Vagina (tissue), 2 donors: ENCODE data around the gene IL16. TPM values are rescaled to one million over a fixed set of nuclear protein-coding genes. Genes with fewer than 3 reads are reported as not detected.

Experiments
- DNase-seq, 2 donors: peaks; one replicate each; pipeline ENCODE4 v3.0.0-alpha.2; 2017; ENCODE audit errors: extremely low spot score in 2 of 2
- H3K27ac ChIP-seq: fragments of 200-600 bp; sonication (generic); one replicate; pipeline ENCODE4 v1.5.1; 2019
- H3K27me3 ChIP-seq: fragments of 200-600 bp; sonication (generic); one replicate; pipeline ENCODE4 v1.5.1; 2019
- H3K36me3 ChIP-seq, 2 donors: fragments of 200-600 bp; sonication (generic); one replicate each; pipeline ENCODE4 v1.5.1; 2017 to 2019
- H3K4me1 ChIP-seq: fragments of 200-600 bp; sonication (generic); one replicate; pipeline ENCODE4 v1.5.1; 2019
- H3K4me3 ChIP-seq, 2 donors: fragments of 200-600 bp; sonication (generic); 1 replicate in 1 of 2; 2 replicates in 1 of 2; pipeline ENCODE4 v1.5.1; 2016 to 2019
- H3K9me3 ChIP-seq: fragments of 200-600 bp; sonication (generic); one replicate; pipeline ENCODE4 v1.5.1; 2019
- CTCF ChIP-seq, 3 experiments: fragments of 450-650 bp in 2 of 3; fragments of 200-600 bp in 1 of 3; sonication (generic) in 1 of 3; IDR thresholded peaks; one replicate each; pipeline ENCODE4 v1.5.1; 2017 to 2019; ENCODE audit warnings: antibody characterized with exemption in 3 of 3, mild to moderate bottlenecking in 2 of 3, moderate library complexity in 2 of 3
- POLR2A ChIP-seq, 2 donors: fragments of 450-650 bp; IDR thresholded peaks; one replicate each; pipeline ENCODE4 v1.6.1; 2017; ENCODE audit warnings: antibody characterized with exemption in 2 of 2, mild to moderate bottlenecking in 2 of 2, moderate library complexity in 2 of 2
- POLR2AphosphoS5 ChIP-seq, 2 donors: sonication (generic); formaldehyde crosslinking; IDR thresholded peaks; one replicate each; pipeline ENCODE4 v1.9.0; 2017; ENCODE audit warnings: antibody characterized with exemption in 2 of 2, mild to moderate bottlenecking in 2 of 2, low read depth in 1 of 2; ENCODE audit not compliant: insufficient read depth in 1 of 2
- intact Hi-C: fragments of 100-400 bp; cut with DNase I; formaldehyde crosslinking; loops from one replicate; pipeline ENCODE4 v1.15.1; 2023
- total RNA-seq: library from RNA; depleted of rRNA; stranded (reverse); fragments of >200 nt; gene quantifications from one replicate; pipeline ENCODE4 v1.2.3, GENCODE V29; 2016

Gene IL16
- total RNA-seq, 1 donor from 2014 or later = 19.9 TPM

GRCh38 chr15:81357180-81357686, 160.6 kb downstream of the IL16 start:
- intact Hi-C loops = no loop called here
- Histone ChIP-seq H3K36me3 (no peaks in the 10 kb centered on the region), H3K27ac (no peak overlapping the region), H3K27me3 (no peaks in the 10 kb centered on the region), H3K4me1 (no peaks in the 10 kb centered on the region), H3K4me3 (no peak overlapping the region), H3K9me3 (no peaks in the 10 kb centered on the region)
- DNase-seq = peak in 1 of 2 donors; percentile 64
- TF ChIP-seq CTCF (IDR thresholded peaks at IDR 0.05) = no peak
- no peak for TF ChIP-seq POLR2A (IDR thresholded peaks at IDR 0.05)
- TF ChIP-seq POLR2AphosphoS5 (IDR thresholded peaks at IDR 0.05; ENCODE audit: insufficient read depth in 1 of 2, low read depth in 1 of 2) = no peak

GRCh38 chr15:81358248-81358647, 161.6 kb downstream of the IL16 start:
- no peaks in the 10 kb centered on the region for H3K4me1 ChIP-seq
- no peak for TF ChIP-seq POLR2AphosphoS5 (IDR thresholded peaks at IDR 0.05; ENCODE audit: insufficient read depth in 1 of 2, low read depth in 1 of 2)
- TF ChIP-seq POLR2A (IDR thresholded peaks at IDR 0.05) = no peak
- H3K4me3 ChIP-seq = no peak overlapping the region
- no peak overlapping the region for H3K27ac ChIP-seq
- DNase-seq = peak in 1 of 2 donors; percentile 52
- no peaks in the 10 kb centered on the region for H3K27me3 ChIP-seq
- intact Hi-C loops = no loop called here
- H3K36me3 ChIP-seq = no peaks in the 10 kb centered on the region
- H3K9me3 ChIP-seq = no peaks in the 10 kb centered on the region

- intact Hi-C loops = no loop called here
- no peaks in the 10 kb centered on the region for H3K27me3 ChIP-seq
- no peak overlapping the region for H3K27ac ChIP-seq
- no peak for DNase-seq
- H3K9me3 ChIP-seq = no peaks in the 10 kb centered on the region
- TF ChIP-seq CTCF (IDR thresholded peaks at IDR 0.05) = no peak
- no peak for TF ChIP-seq POLR2A (IDR thresholded peaks at IDR 0.05)
- TF ChIP-seq POLR2AphosphoS5 (IDR thresholded peaks at IDR 0.05; ENCODE audit: insufficient read depth in 1 of 2, low read depth in 1 of 2) = no peak
- no peaks in the 10 kb centered on the region for H3K4me1 ChIP-seq
- no peaks in the 10 kb centered on the region for H3K36me3 ChIP-seq
- H3K4me3 ChIP-seq = no peak overlapping the region
These were observed 163.8 kb downstream of the IL16 start for GRCh38 chr15:81360491-81360890.

- intact Hi-C loops = no loop called here
- Histone ChIP-seq H3K4me1 (no peaks in the 10 kb centered on the region), H3K27ac (no peak overlapping the region), H3K27me3 (no peaks in the 10 kb centered on the region), H3K4me3 (no peak overlapping the region), H3K36me3 (no peaks in the 10 kb centered on the region), H3K9me3 (no peaks in the 10 kb centered on the region)
- no peak for TF ChIP-seq CTCF (IDR thresholded peaks at IDR 0.05)
- no peak for TF ChIP-seq POLR2AphosphoS5 (IDR thresholded peaks at IDR 0.05; ENCODE audit: insufficient read depth in 1 of 2, low read depth in 1 of 2)
- TF ChIP-seq POLR2A (IDR thresholded peaks at IDR 0.05) = no peak
- DNase-seq = peak in 1 of 2 donors; percentile 76
These were observed 165.2 kb downstream of the IL16 start for GRCh38 chr15:81361891-81362290.

GRCh38 chr15:81362790-81363189, 166.1 kb downstream of the IL16 start:
- no peaks in the 10 kb centered on the region for H3K36me3 ChIP-seq
- H3K4me3 ChIP-seq = no peak overlapping the region
- no peaks in the 10 kb centered on the region for H3K9me3 ChIP-seq
- peak in 1 of 2 donors; percentile 52 for DNase-seq
- intact Hi-C loops = no loop called here
- H3K27me3 ChIP-seq = no peaks in the 10 kb centered on the region
- no peak overlapping the region for H3K27ac ChIP-seq
- no peak for TF ChIP-seq POLR2A (IDR thresholded peaks at IDR 0.05)
- no peak for TF ChIP-seq CTCF (IDR thresholded peaks at IDR 0.05)
- no peak for TF ChIP-seq POLR2AphosphoS5 (IDR thresholded peaks at IDR 0.05; ENCODE audit: insufficient read depth in 1 of 2, low read depth in 1 of 2)
- no peaks in the 10 kb centered on the region for H3K4me1 ChIP-seq
